ENCODE results near the gene ABR.
"Not testable (repeated sequence)": the region's sequence is repeated elsewhere in the genome, so short reads cannot be mapped to it uniquely, and the experiment has no call there.

The ABR gene

GRCh38 chr17:1201132-1201702 is 21.4 kb upstream of the ABR start:
- DNase-seq (ENCODE audit: low read depth) = no peak

GRCh38 chr17:1199271-1199743 is 19.5 kb upstream of the ABR start:
- DNase-seq (ENCODE audit: low read depth) = not testable (repeated sequence)

- DNase-seq (ENCODE audit: low read depth) = no peak
Measured at GRCh38 chr17:1197781-1198490, 18.2 kb upstream of the ABR start.

GRCh38 chr17:1197379-1197778 is 17.6 kb upstream of the ABR start:
- no peak for DNase-seq (ENCODE audit: low read depth)

GRCh38 chr17:1196946-1197345 is 17.2 kb upstream of the ABR start:
- no peak for DNase-seq (ENCODE audit: low read depth)

- no peak for DNase-seq (ENCODE audit: low read depth)
Measured at GRCh38 chr17:1192911-1193699, 13.3 kb upstream of the ABR start.

- DNase-seq (ENCODE audit: low read depth) = no peak
Measured at GRCh38 chr17:1190751-1191331, 11.1 kb upstream of the ABR start.

- no peak for DNase-seq (ENCODE audit: low read depth)
Measured at GRCh38 chr17:1188812-1189504, 9.2 kb upstream of the ABR start.

GRCh38 chr17:1186923-1187771 is 7.4 kb upstream of the ABR start:
- DNase-seq (ENCODE audit: low read depth) = peak; percentile 57

- no peak for DNase-seq (ENCODE audit: low read depth)
Measured at GRCh38 chr17:1186214-1186820, 6.5 kb upstream of the ABR start.

GRCh38 chr17:1183171-1183873 is 3.5 kb upstream of the ABR start:
- no peak for DNase-seq (ENCODE audit: low read depth)

- DNase-seq (ENCODE audit: low read depth) = no peak
Measured at GRCh38 chr17:1182811-1183170, 3.0 kb upstream of the ABR start.

- no peak for DNase-seq (ENCODE audit: low read depth)
Measured at GRCh38 chr17:1181753-1182137, 2.0 kb upstream of the ABR start.

- no peak for DNase-seq (ENCODE audit: low read depth)
Measured at GRCh38 chr17:1180958-1181752, 1.4 kb upstream of the ABR start.

- DNase-seq (ENCODE audit: low read depth) = no peak
Measured at GRCh38 chr17:1179112-1179817, 516 bp downstream of the ABR start.

GRCh38 chr17:1177016-1177700 is 2.6 kb downstream of the ABR start:
- no peak for DNase-seq (ENCODE audit: low read depth)

GRCh38 chr17:1174263-1174880 is 5.4 kb downstream of the ABR start:
- no peak for DNase-seq (ENCODE audit: low read depth)

Data from stimulated activated CD8-positive, alpha-beta memory T cell treated with anti-CD3 and anti-CD28 coated beads, Interleukin-15, amount 100 ng/mL, for 24 hours (primary cell).